HL-60/S4 treated with retinoic acid at 250 ng/mL for 4 days and 3 days (cell line): ENCODE results near the gene PPIE.

Experiments
- in situ Hi-C: fragments of 300-500 bp; cut with MboI; formaldehyde crosslinking; loops from 2 replicates; pipeline ENCODE4 v1.7.0; 2022; ENCODE audit warnings: low sequenced_read_pairs

PPIE gene

DNA sequence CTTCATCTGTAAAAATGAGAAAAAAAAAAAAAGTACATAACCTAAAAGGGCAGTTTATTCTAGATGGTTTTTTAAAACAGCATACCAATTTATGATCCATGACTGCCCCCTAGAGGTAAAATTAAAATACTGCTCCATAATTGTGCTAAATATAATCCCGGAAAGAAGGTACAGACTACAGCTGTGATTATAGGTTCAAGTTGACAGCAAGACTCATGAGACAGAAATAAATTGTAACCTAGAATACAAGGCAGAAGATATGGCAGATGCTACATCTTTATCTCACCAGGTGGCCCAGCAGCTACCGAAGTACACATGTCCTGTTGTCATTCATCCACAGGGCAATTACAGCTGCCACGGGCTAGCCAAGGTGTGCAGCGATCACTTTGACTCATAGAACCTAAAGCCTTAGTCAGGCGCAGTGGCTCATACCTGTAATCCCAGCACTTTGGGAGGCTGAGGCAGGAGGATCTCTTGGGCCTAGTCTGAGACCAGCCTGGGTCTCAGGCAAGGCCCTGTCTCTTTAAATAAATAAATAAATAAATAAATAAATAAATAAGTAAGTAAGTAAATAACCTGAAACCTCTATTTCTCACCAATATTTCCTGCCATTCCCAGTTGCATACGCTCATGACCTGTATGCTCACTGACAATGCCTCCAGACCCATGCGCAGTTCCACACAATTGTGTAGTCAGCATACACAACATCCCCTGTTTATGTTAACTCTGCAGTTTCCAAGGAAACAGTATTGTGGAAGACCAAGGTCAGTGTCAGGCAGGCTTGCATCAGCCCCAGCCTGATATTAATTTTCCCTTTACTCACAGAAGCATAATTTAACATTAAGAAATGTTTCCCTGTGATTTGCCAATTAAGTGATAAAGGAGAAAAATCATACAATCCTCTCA is 18.3 kb upstream of the PPIE start:
- in situ Hi-C loops = no loop called here

DNA sequence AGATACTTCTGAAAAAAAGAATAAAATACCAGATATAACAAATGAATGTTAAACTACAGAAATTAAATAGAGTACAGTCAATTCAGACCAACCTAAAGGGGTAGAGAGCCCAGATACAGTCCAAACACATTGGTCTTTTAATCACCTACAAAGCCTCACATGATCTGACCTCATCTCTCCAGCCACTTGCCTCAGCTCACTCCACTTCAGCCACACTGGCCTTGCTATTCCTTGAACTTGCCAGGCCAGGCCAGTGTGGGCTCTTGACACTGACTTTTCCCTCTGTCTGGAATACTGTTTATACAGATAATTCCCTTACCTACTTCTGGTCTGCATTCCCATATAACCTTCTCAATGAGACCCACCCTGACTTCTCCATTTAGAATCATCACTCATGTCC is 17.0 kb upstream of the PPIE start:
- in situ Hi-C loops = no loop called here

DNA sequence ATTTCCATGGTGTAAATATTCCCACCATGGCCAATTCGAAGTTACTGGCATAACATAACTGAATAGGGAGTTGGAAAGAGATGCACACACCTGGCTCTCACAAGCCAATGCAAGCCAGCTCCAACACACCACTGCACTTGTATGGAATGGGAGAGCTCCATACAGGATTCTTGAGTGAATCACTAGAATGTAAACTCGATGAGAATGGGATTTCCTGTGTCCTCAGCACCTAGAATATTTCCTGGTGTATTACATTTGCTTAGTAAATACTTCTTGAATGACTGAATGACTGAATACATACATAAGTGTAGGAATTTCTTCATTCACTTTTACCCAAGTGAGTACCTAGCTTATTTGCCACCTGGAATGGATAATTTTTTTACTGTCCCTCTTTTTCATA is 16.2 kb upstream of the PPIE start:
- in situ Hi-C loops = no loop called here

DNA sequence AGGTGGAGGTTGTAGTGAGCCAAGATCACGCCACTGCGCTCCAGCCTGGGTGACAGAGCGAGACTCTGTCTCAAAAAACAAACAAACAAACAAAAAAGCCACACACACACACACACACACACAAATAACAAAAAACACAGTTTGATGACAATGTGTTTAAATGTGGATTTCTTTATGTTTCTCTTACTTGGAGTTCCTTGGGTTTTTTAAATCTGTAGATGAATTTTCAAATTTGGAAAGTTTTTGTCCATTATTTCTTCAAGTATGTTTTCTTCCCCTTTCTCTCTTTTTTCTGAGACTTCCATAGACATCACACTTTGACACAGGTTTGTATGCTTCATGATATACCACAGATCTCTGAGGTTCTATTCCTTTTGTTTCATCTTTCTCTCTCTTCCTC is 12.1 kb upstream of the PPIE start:
- in situ Hi-C loops = no loop called here

DNA sequence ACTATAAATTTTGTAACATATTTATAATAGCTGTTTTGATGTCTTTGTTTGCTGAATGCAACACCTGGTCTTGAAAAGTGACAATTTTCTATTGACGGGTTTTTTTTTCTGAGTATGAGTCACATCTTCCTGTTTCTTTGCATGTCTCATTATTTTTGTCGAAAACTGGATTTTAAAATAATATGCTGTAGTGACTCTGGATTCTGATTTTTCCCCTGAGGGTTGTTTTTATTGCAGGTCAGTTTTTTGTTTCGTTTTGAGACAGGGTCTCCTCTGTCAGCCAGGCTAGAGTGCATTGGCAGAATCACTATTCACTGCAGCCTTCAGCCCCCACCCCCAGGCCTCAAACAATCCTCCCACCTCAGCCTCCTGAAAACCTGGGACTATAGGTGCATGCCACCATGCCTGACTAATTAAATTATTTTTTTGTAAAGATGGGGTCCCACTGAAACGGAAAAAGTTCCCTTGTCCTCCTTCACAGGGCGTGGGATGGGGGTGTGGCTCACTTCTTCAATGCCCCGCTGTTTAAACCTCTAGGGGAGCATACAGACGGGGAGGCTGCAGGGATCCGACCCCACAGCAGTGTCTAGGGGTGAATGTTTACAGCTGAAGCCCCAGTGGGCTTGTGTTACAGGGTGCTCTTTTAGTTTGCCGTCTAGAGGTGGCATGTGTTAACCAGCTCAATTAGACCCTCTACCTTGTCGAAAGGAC is 11.3 kb upstream of the PPIE start:
- in situ Hi-C loops = no loop called here

DNA sequence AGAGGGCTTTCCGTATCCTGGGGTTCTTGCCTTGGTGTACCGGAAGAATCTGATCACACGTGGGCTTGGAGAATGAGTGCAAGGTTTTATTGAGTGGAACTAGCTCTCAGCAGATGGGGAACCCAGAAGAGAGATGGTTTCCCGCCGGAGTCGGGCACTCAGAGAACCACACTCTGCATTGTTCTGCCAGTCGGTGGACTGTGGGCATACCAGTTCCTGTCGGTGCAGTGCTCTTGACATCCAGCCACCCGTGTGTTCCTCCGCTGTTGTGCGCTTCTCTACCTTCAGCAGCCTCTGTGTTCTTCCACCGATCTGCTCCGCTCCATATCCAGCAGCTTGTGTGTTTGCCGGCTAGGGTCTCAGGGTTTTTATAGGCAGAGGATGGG is 10.8 kb upstream of the PPIE start:
- in situ Hi-C loops = no loop called here

DNA sequence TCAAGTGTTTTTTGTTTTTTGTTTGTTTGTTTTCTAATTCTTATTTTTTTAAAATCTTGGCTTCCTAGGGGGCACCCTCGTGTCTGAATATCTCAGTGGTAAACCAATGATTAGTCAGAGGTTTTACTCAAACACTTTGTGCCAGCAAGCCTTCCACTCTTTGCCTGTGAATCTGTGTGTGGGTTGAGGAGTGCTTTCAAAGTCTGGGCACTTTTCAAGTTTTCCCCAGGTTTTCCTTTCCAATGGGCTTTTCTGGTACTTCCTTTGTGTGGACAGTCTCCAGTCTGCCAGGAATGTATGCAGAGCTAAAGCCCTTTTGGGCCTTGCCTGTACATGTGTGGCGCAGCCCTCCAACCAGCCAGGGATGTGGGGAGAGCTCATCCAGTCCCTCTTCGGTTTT is 9.7 kb upstream of the PPIE start:
- in situ Hi-C loops = no loop called here

DNA sequence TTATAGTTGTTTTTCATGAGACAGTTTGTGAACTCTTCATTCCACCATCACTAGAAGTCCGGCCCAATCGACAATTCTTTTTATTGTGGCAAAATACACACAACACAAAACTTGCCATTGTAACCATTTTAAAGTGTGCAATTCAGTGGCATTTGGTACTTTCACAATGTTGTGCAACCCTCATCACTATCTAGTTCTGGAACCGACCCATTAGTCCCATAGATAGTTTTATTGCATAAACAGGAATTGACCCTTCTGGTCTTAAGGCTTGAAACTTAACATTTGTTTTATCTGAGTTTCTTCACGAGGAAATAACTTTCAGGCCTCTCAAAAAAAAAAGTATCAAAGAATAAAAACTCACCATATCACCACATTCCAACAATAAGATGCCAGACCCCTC is 8.8 kb upstream of the PPIE start:
- in situ Hi-C loops = no loop called here

DNA sequence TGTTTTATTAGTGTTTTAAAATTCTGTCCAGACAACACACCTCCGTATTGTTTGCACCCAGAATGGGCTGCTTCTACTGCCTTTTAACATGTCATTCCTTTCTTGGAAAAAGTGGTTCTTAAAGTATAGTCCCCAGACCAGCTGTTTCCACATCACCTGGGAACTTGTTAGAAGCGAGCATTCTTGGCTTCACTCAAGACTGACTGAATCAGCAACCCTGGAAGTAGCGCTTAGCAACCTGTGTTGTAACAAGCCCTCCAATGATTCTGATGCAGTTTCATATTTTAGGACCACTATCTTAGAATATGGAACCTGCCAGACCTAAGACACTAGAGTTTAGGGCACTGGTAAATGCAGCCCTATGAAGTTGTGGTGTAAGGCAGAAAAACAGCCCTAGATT is 6.0 kb upstream of the PPIE start:
- in situ Hi-C loops = no loop called here

DNA sequence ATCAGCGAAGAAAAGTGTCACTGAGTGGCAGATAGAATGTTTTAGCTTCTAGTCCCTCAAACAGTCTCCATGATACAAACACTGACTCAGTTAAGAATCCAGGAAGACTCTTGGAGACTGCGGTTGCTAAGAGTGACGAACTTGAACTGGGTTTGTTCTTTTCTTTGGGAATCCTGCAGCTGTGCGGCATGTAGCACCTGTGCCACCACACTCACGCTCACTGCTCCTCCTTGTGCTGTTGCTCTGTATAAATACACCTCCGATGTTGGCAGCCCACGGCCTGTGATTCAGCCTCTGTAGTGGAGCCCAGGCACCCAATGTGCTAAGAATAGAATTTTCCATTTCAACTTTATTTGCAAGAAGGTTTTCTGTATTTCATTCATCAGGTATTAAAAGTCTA is 5.5 kb upstream of the PPIE start:
- in situ Hi-C loops = no loop called here

DNA sequence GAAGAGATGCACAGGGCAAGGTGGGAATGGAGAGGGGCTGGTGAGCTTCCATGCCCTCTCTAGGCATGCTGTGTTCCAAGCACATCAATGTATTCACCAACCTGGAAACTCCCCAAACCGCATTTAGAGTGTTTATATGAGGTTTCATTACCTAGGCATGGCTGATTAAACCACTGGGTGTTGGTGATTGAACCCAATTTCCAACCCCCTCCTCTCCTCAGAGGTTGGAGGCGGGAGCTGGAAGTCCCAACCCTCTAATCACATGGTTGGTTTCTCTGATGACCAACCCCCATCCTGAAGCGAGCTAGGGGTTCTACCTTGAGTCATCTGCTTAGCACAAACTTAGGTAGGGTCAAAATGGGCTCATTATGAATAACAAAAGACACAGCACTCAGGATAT is 3.0 kb upstream of the PPIE start:
- in situ Hi-C loops = no loop called here

DNA sequence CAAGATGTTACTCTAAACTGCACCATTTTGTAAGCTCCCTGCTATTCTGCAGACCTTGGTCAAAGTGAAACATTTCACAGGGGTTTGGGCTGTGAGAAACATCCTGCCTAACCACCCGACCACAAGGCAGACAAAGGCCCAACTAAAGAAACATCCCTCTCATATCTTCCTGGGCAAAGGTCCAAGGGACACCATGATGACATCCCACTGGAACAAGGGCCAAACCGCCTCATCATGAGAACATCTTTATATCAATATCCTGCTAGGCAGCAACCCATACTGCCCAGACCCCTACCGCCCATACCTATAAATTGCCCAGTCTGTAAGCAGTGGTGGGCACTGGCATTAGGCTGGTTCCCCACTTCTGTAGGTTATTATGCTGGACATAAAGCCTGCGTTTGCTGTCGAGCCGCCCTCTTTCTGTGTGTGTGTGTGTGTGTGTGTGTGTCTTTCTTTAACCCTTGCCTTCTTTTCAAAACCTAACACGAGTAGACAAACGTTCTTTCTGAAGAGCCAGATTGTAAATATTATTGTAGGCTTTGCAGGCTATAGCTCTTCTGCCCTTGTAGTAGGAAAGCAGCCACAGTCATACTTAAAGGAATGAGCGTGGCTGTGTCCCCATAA is 1.0 kb upstream of the PPIE start:
- in situ Hi-C loops = no loop called here

DNA sequence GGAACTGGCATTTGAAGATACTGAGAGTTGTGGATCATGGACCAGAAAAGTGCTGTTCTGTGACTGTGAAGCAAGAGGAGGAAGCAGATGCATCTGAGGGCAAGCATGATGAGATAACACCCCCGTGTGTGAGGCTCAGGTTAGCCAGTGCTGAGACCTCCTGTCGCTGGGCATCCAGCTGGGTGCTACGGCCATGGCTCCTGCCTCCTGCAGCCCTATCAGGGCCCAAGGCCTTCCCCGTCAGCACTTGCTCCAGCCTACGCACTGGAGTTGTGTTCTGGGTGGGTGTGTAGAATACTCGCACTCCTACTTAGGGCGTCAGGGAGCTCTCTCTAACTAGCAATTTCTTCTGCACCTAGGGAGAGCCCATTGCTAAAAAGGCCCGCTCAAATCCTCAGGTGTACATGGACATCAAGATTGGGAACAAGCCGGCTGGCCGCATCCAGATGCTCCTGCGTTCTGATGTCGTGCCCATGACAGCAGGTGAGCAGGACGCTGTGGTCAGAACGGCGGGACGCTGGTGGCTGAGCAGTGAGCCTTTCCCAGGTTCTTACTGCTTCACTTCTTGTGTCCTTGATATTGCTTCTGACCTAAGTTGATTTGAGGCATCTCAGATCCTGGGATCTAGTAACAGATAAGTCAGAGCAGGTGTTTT is 6.5 kb downstream of the PPIE start:
- in situ Hi-C loops = no loop called here

DNA sequence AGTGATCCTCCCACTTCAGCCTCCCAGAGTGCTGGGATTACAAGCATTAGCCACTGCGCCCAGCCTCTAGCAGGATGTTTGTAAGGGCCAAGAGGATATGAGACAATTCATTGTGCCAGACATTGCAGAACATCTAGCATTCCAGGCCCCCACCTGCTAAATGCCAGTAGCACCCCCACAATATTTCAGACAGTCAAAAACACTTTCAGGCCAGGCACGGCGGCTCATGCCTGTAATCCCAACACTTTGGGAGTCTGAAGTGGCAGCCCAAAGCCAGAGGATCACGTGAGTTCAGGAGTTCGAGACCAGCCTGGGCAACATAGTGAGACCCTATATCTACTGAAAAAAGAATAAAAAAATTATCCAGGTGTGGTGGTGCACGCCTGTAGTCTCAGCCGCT is 12.9 kb downstream of the PPIE start:
- in situ Hi-C loops = no loop called here

DNA sequence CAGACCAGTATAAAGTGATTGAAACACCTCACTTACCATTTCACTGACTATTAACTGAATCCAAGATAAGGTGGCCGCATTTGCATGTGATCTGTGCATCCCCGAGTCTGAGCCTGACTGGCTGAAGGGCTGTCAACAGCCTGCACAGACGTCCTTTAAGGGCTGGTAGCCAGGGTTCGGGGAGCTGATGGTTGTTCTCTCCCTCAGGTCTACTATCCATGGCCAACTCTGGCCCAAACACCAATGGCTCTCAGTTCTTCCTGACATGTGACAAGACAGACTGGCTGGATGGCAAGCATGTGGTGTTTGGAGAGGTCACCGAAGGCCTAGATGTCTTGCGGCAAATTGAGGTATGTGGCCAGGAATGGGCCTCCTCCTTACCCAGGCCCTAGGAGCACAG is 14.0 kb downstream of the PPIE start:
- in situ Hi-C loops = no loop called here

DNA sequence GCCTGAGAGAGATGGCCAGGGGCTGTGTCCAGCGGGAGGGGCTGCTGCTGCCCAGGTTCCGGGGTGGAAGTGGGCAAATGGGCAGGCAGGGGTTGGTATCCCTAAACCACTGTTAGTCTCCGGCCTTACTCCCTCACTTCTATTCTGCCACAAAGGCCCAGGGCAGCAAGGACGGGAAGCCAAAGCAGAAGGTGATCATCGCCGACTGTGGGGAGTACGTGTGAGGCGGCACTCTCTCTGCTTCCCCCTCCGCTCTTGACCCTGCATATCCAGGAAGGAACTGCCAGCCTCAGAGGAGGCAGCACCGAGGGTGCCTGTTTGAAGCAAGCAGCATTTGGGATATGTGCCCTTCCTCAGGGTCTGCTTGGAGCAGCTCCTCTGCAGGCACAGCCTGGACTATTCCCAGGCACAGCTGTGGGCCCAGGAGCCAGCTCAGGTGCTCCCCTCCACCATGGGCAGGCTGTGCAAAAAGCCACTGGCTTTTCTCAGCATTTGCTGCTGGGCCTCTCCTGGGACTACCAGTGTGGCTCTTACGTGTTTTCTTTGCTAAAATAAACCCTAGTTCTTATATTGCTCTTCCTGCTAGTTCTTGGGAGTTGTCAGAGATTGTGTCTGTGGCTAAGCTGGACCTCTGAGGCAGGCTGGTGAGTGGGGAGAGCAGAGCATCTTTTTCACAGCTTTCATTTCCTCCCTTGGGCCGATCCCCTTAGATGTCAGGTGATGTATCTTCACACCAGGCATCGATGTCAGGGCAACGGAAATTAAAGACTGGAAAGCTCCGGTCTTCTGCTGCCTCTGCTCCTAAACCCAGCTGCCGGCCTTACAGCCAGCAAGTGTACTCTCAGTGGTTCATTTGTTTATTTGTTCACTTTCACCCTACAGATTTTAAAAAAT is 14.7 kb downstream of the PPIE start:
- in situ Hi-C loops = no loop called here

DNA sequence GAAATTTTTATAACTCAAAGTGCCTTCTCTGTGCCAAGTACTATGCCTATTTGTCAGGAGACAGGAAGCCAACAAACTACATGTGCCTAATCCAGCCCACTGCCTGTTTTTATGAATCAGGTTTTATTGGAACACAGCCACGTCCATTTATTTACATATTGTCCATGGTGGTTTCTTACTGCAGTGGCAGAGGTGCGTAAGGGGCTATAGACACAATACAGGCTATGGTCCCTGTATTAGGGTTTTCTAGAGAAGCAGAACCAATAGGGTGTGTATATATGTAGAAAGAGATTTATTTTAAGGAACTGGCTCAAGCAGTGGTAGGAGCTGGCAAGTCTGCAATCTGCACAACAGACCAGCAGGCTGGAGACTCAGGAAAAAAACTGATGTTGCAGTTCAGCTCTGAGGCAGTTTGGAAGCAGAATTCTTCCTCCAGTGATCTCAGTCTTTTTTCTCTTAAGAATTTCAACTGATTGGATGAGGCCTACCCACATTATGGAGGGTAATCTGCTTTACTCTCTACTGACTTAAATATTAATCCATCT is 15.4 kb downstream of the PPIE start:
- in situ Hi-C loops = no loop called here

DNA sequence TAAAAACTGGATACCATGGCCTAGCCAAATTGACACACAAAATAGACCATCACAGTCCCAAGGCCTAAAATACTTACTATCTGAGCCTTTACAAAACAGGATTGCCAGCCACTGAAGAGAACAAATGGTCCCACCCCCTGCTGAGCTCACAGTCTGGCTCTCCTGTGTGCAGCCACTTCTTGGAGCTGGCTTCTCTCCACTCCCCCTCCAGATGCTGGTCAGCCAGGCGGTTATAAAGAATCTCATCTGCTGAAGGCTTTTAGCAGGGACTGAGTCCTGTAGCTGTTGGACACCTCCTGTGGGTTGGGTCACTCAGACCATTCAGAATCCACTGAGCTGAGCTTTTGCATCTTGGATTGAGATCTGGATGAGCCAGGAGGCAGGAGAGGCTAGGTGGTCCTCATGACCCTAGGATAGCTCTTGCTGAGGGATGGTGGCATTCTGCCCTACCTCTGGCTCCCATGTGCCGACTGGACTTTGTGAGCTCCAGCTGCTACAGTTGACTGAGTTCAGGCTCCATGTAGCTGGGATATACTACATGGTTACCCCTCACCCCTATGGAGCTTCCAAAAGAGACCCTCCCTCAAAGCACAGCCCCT is 16.3 kb downstream of the PPIE start:
- in situ Hi-C loops = no loop called here

DNA sequence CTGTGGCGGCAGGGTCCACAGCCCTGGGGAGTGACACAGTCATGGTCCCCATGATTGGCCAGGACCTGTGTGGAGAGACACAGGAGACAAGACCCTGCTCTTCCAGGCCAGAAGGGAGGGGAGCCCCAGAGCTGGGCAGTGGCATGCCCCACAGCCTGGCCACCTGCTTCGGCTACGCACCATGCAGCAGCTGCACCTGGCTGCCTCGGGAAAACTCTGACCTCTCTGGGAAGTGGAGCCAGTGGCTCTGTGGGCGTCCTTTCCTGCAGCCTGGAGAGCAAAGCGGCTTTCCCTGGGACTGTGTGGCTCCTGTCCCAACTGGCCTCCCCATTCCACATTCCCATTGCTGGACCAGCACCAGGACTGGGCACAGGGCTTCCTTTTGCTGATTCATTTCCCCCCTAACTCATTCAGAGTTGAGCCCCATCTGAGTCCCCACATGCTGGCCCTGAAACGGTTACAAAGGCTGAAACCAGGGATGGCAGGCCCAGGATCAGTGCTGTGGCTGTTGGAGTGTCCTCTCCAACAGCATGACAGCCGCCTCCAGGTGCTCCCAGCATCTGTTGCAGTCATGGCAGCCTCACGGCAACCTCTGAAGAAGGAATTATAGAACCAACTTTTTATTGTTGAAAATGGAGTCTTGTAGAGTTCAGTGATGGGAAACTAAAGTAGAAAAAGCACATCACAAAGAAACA is 17.4 kb downstream of the PPIE start:
- in situ Hi-C loops = no loop called here
